OCI-LY7 (cell line): ENCODE results near the gene NOLC1. TPM values are rescaled to one million over a fixed set of nuclear protein-coding genes. Genes with fewer than 3 reads are reported as not detected.

ENCODE experiments used
- BruUV-seq: library from RNA; stranded (reverse); fragments of 400-500 nt; replicated peaks from 2 replicates; lab custom pipeline; 2021; lab: Mats Ljungman, UMichigan
- CTCF ChIA-PET: fragments of 300-600 bp; sonication (Branson Sonifier 250); formaldehyde crosslinking; loops from one replicate; lab custom pipeline; 2022; ENCODE audit warnings: antibody characterized with exemption; ENCODE audit not compliant: unreplicated experiment; lab: Charles Lee
- POLR2A ChIA-PET: fragments of 300-600 bp; sonication (Branson Sonifier 250); formaldehyde crosslinking; loops from one replicate; lab custom pipeline; 2022; ENCODE audit warnings: antibody characterized with exemption; lab: Charles Lee
- DNase-seq: peaks from one replicate; pipeline ENCODE4 v3.0.0-alpha.2; 2015; ENCODE audit warnings: low spot score
- H2AFZ ChIP-seq: fragments of 200-600 bp; sonication (generic), shearing (Covaris generic); 2 replicates; pipeline ENCODE4 v1.6.1; 2014; ENCODE audit warnings: mild to moderate bottlenecking, antibody characterized with exemption, low read length, moderate library complexity
- H3K27ac ChIP-seq: fragments of 200-600 bp; sonication (generic); 2 replicates; pipeline ENCODE4 v1.5.1; 2014; ENCODE audit warnings: mixed run types, low read depth, mild to moderate bottlenecking, moderate library complexity, low read length, inconsistent platforms; ENCODE audit not compliant: poor library complexity, severe bottlenecking
- H3K36me3 ChIP-seq: fragments of 200-600 bp; sonication (generic); 2 replicates; pipeline ENCODE4 v1.6.1; 2014; ENCODE audit warnings: mild to moderate bottlenecking, antibody characterized with exemption, low read length, moderate library complexity, mixed read lengths; ENCODE audit not compliant: insufficient read depth
- H3K4me1 ChIP-seq: fragments of 200-600 bp; sonication (generic); 2 replicates; pipeline ENCODE4 v1.5.1; 2014; ENCODE audit warnings: mild to moderate bottlenecking, low read length; ENCODE audit not compliant: insufficient read depth, poor library complexity, severe bottlenecking
- H3K4me2 ChIP-seq: fragments of 200-600 bp; sonication (generic); 2 replicates; pipeline ENCODE4 v1.6.1; 2014; ENCODE audit warnings: mild to moderate bottlenecking, low read length
- H3K4me3 ChIP-seq: fragments of 200-600 bp; sonication (generic); 2 replicates; pipeline ENCODE4 v1.5.1; 2014; ENCODE audit warnings: mild to moderate bottlenecking, low read depth, low read length; ENCODE audit not compliant: poor library complexity, severe bottlenecking
- H3K79me2 ChIP-seq: fragments of 200-600 bp; sonication (generic); 2 replicates; pipeline ENCODE4 v1.6.1; 2016; ENCODE audit warnings: low read depth, mild to moderate bottlenecking, low read length, moderate library complexity, mixed read lengths; ENCODE audit not compliant: insufficient read depth
- H3K9me2 ChIP-seq: fragments of 200-600 bp; sonication (generic); 2 replicates; pipeline ENCODE4 v1.6.1; 2016; ENCODE audit warnings: mild to moderate bottlenecking, low read length, mixed read lengths; ENCODE audit not compliant: insufficient read depth
- H3K9me3 ChIP-seq: fragments of 200-600 bp; sonication (generic); 2 replicates; pipeline ENCODE4 v1.6.1; 2014; ENCODE audit warnings: mild to moderate bottlenecking, mixed run types, low read length, mixed read lengths
- H4K20me1 ChIP-seq: fragments of 200-600 bp; sonication (generic); 2 replicates; pipeline ENCODE4 v1.6.1; 2014; ENCODE audit warnings: mild to moderate bottlenecking, antibody characterized with exemption, low read length, moderate library complexity, mixed read lengths; ENCODE audit not compliant: insufficient read depth
- EZH2phosphoT487 ChIP-seq: fragments of 200-600 bp; sonication (generic); IDR thresholded peaks from 2 replicates; pipeline ENCODE4 v1.6.1; 2018; ENCODE audit warnings: low read depth, borderline replicate concordance, mild to moderate bottlenecking, mixed run types, antibody characterized with exemption, low read length, moderate library complexity, mixed read lengths
- intact Hi-C: fragments of 100-400 bp; cut with micrococcal nuclease; formaldehyde crosslinking; loops from one replicate; pipeline ENCODE4 v1.10.0; 2022; ENCODE audit not compliant: unreplicated experiment
- total RNA-seq, 2 experiments: library from RNA; depleted of rRNA in 1 of 2; stranded (reverse); fragments of >200 nt in 1 of 2; shearing (Covaris generic) in 1 of 2; gene quantifications; 2 replicates each; pipeline ENCODE4 v1.2.3, GENCODE V29; 2014 to 2022
- TF ChIP-seq, protein P1 (sequence below): fragments of 200-600 bp; sonication (generic); conservative IDR thresholded peaks from 2 replicates; pipeline ENCODE4 v1.5.1; 2014; ENCODE audit warnings: mild to moderate bottlenecking, antibody characterized with exemption, low read length, moderate library complexity, mixed read lengths

The NOLC1 gene
- total RNA-seq, 2 experiments from 2014 or later: 93.5 to 152 TPM

DNA sequence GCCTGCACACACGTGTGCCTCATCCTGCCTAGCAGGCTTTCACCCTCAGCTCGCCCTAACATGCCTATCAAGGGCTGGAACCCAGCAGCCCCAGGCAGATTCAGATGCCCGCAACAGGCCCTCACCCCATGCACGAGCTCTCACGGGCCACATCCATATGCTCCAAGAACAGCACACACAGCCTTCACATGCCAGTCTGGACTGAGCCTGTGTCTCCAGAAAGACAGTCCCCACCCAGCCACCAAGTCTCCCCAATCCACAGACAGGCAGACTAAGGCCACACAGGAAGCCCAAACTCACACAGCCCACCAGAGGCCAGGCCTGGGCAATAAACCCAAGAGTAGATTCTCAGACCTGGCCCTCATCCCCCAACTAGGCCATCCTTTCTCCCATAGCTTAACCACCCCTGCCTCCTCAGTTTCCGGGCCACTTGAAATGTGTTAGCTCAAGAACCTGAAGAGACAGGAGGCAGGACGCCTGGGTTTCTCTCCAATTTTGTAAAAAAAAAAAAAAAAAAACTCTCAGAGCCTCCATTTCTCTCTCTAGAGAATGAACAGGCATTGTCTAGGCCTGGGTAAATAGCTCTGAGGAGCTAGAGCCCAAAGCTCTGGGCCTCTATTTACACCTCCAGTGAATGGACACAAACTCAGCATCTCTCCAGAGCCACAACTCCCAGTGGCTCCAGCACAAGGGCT, 38.8 kb upstream of the NOLC1 start:
- H3K9me3 ChIP-seq: no peaks in the 10 kb centered on the region
- H4K20me1 ChIP-seq: peaks cover 20% of the 10 kb centered on the region
- no peaks in the 10 kb centered on the region for H3K9me2 ChIP-seq
- CTCF ChIA-PET: interaction anchor here (0.5 to 0.6 kb wide), 2 partner anchors 239 to 262 kb away, joined by 3 read pairs; no protein-coding TSS in a partner anchor
- POLR2A ChIA-PET: interaction anchor here (0.6 to 1.3 kb wide), 5 partner anchors 9 to 147 kb away, joined by 3 to 4 read pairs (median 3); no protein-coding TSS in a partner anchor
- no peak for DNase-seq
- peaks cover 56% of the 10 kb centered on the region for H3K4me1 ChIP-seq
- no peak overlapping the region for H3K27ac ChIP-seq
- peaks cover 63% of the 10 kb centered on the region for H3K79me2 ChIP-seq
- no TSS peak for BruUV-seq
- no peak overlapping the region for H2AFZ ChIP-seq
- intact Hi-C loops: loop anchor here (10.0 kb wide), 1 partner anchor 601 kb away; the partner anchor contains the start of genes ARL3 and SFXN2
- peak overlapping the region; percentile 87 for H3K4me3 ChIP-seq
- peak overlapping the region; percentile 79 for H3K4me2 ChIP-seq
- TF ChIP-seq, protein P1, sequence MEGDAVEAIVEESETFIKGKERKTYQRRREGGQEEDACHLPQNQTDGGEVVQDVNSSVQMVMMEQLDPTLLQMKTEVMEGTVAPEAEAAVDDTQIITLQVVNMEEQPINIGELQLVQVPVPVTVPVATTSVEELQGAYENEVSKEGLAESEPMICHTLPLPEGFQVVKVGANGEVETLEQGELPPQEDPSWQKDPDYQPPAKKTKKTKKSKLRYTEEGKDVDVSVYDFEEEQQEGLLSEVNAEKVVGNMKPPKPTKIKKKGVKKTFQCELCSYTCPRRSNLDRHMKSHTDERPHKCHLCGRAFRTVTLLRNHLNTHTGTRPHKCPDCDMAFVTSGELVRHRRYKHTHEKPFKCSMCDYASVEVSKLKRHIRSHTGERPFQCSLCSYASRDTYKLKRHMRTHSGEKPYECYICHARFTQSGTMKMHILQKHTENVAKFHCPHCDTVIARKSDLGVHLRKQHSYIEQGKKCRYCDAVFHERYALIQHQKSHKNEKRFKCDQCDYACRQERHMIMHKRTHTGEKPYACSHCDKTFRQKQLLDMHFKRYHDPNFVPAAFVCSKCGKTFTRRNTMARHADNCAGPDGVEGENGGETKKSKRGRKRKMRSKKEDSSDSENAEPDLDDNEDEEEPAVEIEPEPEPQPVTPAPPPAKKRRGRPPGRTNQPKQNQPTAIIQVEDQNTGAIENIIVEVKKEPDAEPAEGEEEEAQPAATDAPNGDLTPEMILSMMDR: no peak
- TF ChIP-seq EZH2phosphoT487: no peak
- peaks cover 36% of the 10 kb centered on the region for H3K36me3 ChIP-seq

DNA sequence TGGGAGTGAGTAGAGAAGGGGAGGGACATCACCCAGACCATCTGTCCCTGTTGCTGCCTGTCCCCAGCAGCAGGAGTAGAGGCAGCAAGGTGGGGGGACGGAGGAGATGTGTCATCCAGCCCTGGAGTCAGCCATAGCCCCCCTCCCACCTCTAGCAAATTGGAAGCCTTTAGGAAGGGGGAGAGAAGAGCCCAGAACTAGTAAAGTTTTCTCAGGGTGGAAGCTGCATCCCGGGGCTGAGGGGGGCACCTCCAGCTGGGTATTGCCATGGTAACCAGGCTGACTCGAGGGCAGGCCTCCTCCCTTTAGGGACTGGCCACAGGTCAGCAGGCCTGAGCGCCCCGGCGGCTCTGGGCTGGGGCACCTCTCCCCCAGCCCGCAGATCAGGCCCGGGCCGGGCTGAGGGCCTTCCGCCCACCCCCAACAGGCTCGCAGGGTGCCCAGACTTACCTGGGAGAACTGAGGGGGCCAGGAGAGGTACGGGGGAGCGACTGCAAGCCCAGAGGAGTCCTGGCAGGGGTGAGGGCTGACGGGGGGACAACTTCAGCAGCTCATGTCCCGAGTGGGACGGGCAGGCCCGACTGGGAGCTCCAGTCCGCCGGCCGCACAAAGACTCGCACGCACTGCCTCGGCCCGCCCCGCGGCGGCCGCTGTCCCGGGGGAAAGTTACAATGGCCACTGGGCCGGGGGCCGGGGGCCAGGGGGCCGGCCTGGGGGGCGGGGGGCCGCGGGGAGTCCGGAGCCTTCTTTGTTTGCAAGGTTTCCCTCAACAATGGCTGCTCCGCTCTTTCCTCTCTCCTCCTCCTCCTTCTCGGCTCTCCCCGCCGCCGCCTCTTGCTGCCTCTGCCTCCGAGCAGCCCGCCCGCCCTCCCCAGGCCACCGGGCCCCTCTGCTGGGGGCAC, 38.0 kb upstream of the NOLC1 start:
- Histone ChIP-seq H4K20me1 (peaks cover 20% of the 10 kb centered on the region), H3K36me3 (peaks cover 28% of the 10 kb centered on the region), H3K4me2 (peak overlapping the region; percentile 79), H3K79me2 (peaks cover 71% of the 10 kb centered on the region), H3K9me2 (no peaks in the 10 kb centered on the region), H3K4me1 (peaks cover 62% of the 10 kb centered on the region), H2AFZ (no peak overlapping the region), H3K27ac (no peak overlapping the region), H3K4me3 (peak overlapping the region; percentile 87), H3K9me3 (no peaks in the 10 kb centered on the region)
- DNase-seq: no peak
- ChIA-PET CTCF (interaction anchor here (0.6 kb wide), 1 partner anchor 238 kb away, joined by 3 read pairs; no protein-coding TSS in a partner anchor), POLR2A (interaction anchor here (0.6 to 1.3 kb wide), 7 partner anchors 8 to 313 kb away, joined by 3 to 6 read pairs (median 3); no protein-coding TSS in a partner anchor)
- BruUV-seq: no TSS peak
- TF ChIP-seq, protein P1: no peak
- TF ChIP-seq EZH2phosphoT487: no peak
- intact Hi-C loops: loop anchor here (2.0 to 10.0 kb wide), 2 partner anchors 49 to 601 kb away; partner anchors contain the start of genes ARL3, HPS6 and SFXN2
